K562 (cell line): ENCODE results near the gene UTRN. TPM values are rescaled to one million over a fixed set of nuclear protein-coding genes. Genes with fewer than 3 reads are reported as not detected.

Experiments
- KDM4B ChIP-seq, 2 experiments: fragments of 450-650 bp in 1 of 2; sonication (generic) in 1 of 2; IDR thresholded peaks; 2 replicates each; pipeline ENCODE4 v1.6.1; 2016 to 2017; ENCODE audit warnings: borderline replicate concordance in 2 of 2, antibody characterized with exemption in 1 of 2, low read depth in 1 of 2, mild to moderate bottlenecking in 1 of 2
- polyA plus RNA-seq, 8 experiments: library from polyadenylated mRNA; depleted of rRNA in 4 of 8; stranded (reverse) in 5 of 8; unstranded in 3 of 8; fragments of >200 nt; fragmentation: Nextera tagmentation in 2 of 8; fragmentation: Illumina TruSeq in 1 of 8; extraction: Ambion mirVana in 2 of 8; extraction: Trizol in 1 of 8; gene quantifications; 2 replicates each; pipeline versions ENCODE4 v1.2.1 to v1.2.3, GENCODE V29; 2011 to 2014; ENCODE audit warnings: inconsistent platforms in 1 of 8, missing spikeins in 1 of 8
- total RNA-seq, 7 experiments: library from RNA; depleted of rRNA in 6 of 7; stranded (reverse); fragments of >200 nt in 6 of 7; fragmentation: Illumina TruSeq in 2 of 7; extraction: Trizol in 2 of 7; gene quantifications; 2 replicates each; pipeline versions ENCODE4 v1.2.1 to v1.2.3, GENCODE V29; 2011 to 2021; ENCODE audit warnings: low replicate concordance in 1 of 7
- TF ChIP-seq, protein P1 (sequence below): fragments of 450-650 bp; conservative IDR thresholded peaks from 2 replicates; pipeline ENCODE4 v1.6.1; 2016; ENCODE audit warnings: missing genetic modification characterization, low read depth, mild to moderate bottlenecking, control low read depth, missing compliant biosample characterization

The UTRN gene
- total and polyA plus RNA-seq, 9 of the 15 experiments (the other 6 are each of a cell fraction or from before 2014, with no cell fraction given), result 0.94 to 22.4 (median 10.0) TPM

DNA sequence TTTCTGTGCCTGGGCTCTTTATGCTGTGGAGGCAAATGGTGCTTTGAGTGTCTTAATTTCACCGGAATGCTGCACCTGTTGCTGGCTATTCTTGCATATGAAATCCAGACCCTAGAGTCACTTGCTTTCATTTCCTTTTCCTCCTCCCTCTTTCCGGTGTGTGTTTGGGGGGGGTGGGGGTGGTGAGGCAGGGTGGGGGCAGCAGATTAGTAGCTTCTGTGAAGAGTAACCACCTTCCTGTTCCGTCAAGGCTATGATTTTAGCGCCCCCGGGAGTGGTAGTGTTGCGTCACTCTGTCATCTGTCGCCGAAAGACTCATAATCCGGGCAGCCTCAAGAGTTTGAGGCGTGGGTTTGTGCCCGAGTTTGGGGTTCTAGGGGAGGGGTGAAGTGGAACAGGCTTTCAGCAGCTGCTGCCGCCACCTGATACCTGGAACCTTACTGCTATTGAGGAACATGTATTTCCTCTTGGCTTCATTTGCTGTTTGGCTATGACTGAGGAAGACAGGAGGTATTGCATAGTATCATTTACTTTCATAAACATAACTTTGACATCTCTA, 49.1 kb downstream of the UTRN start (continued):
- TF ChIP-seq, protein P1, sequence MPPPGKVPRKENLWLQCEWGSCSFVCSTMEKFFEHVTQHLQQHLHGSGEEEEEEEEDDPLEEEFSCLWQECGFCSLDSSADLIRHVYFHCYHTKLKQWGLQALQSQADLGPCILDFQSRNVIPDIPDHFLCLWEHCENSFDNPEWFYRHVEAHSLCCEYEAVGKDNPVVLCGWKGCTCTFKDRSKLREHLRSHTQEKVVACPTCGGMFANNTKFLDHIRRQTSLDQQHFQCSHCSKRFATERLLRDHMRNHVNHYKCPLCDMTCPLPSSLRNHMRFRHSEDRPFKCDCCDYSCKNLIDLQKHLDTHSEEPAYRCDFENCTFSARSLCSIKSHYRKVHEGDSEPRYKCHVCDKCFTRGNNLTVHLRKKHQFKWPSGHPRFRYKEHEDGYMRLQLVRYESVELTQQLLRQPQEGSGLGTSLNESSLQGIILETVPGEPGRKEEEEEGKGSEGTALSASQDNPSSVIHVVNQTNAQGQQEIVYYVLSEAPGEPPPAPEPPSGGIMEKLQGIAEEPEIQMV (tag), result no peak
- TF ChIP-seq KDM4B (IDR thresholded peaks at IDR 0.05; ENCODE audit: borderline replicate concordance in 2 of 2, low read depth in 1 of 2), result no peak
- TF ChIP-seq, all 486 proteins: peak for 4

Other genes with a start within 250 kb of the UTRN start
- gene SF3B5, start 189.8 kb upstream of the UTRN start, total RNA-seq (2014; rRNA removed), result 292 and 479 TPM in 2 replicates
- 133 and 238 TPM in 2 replicates for gene SF3B5, start 189.8 kb upstream of the UTRN start, total RNA-seq (2014; rRNA removed; fragmentation: Illumina TruSeq; extraction: Trizol)
- gene SF3B5, start 189.8 kb upstream of the UTRN start, total RNA-seq (2015; rRNA removed; fragmentation: Illumina TruSeq; extraction: Trizol), result 337 and 357 TPM in 2 replicates
- 399 and 440 TPM in 2 replicates for gene SF3B5, start 189.8 kb upstream of the UTRN start, total RNA-seq (2021)
- gene SF3B5, start 189.8 kb upstream of the UTRN start, polyA plus RNA-seq (2011; rRNA removed), result 407 and 453 TPM in 2 replicates
- 538 and 635 TPM in 2 replicates for gene SF3B5, start 189.8 kb upstream of the UTRN start, polyA plus RNA-seq (2014; fragmentation: Illumina TruSeq; extraction: Trizol)
- 1,000 to 10,000 TPM; 1,065 to 1,211 TPM for gene SF3B5, start 189.8 kb upstream of the UTRN start, polyA plus RNA-seq (2014; fragmentation: Nextera tagmentation; extraction: Ambion mirVana)
- 552 and 569 TPM in 2 replicates for gene SF3B5, start 189.8 kb upstream of the UTRN start, polyA plus RNA-seq (2014; rRNA removed)
- gene STX11, start 134.8 kb upstream of the UTRN start, total RNA-seq (2014; rRNA removed), result 0.73 and 0.86 TPM in 2 replicates
- gene STX11, start 134.8 kb upstream of the UTRN start, total RNA-seq (2014; rRNA removed; fragmentation: Illumina TruSeq; extraction: Trizol), result 0.29 and 0.45 TPM in 2 replicates
- 0.51 and 0.53 TPM in 2 replicates for gene STX11, start 134.8 kb upstream of the UTRN start, total RNA-seq (2015; rRNA removed; fragmentation: Illumina TruSeq; extraction: Trizol)
- gene STX11, start 134.8 kb upstream of the UTRN start, total RNA-seq (2021), result 0.47 and 0.51 TPM in 2 replicates
- 0.40 and 1.2 TPM in 2 replicates for gene STX11, start 134.8 kb upstream of the UTRN start, polyA plus RNA-seq (2011; rRNA removed)
- gene STX11, start 134.8 kb upstream of the UTRN start, polyA plus RNA-seq (2014; fragmentation: Illumina TruSeq; extraction: Trizol), result 0.54 and 0.56 TPM in 2 replicates
- gene STX11, start 134.8 kb upstream of the UTRN start, polyA plus RNA-seq (2014; fragmentation: Nextera tagmentation; extraction: Ambion mirVana), result under 1 TPM; 0.06 to 0.07 TPM
- 0.29 and 1.6 TPM in 2 replicates for gene STX11, start 134.8 kb upstream of the UTRN start, polyA plus RNA-seq (2014; rRNA removed)